ENCODE data around the gene POLD2. TPM values are rescaled to one million over a fixed set of nuclear protein-coding genes. Genes with fewer than 3 reads are reported as not detected.

POLD2 gene
- total and polyA plus RNA-seq, 2 of the 13 experiments (the other 11 are each of a cell fraction or from before 2014, with no cell fraction given), result 87.6 to 95.1 TPM

DNA sequence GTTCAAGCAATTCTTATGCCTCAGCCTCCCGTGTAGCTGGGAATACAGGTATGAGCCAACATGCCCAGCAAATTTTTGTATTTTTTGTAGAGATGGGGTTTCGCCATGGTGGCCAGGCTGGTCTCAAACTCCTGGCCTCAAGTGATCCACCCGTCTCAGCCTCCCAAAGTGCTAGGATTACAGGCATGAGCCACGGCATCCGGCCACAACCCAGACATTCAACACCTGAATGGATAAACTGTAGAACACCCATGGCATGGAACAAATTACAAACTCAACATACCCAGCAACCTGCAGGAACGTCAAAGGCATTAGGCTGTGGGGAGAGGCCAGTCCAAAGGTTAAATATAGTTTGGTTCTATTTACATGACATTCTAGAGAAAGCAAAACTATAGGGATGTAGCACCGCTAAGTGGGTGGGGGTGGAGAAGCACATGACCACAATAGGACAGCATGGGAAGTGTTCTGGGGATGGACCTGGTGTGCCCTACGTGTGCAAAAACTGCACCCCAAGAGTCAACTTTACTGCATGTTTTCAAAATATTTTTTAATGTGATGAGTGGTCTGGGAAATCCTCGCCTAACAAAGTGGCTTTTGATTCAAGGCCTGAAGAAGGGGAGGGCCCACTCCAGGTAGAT lies 51.5 kb downstream of the POLD2 start (continued):
- TF ChIP-seq, protein P1, sequence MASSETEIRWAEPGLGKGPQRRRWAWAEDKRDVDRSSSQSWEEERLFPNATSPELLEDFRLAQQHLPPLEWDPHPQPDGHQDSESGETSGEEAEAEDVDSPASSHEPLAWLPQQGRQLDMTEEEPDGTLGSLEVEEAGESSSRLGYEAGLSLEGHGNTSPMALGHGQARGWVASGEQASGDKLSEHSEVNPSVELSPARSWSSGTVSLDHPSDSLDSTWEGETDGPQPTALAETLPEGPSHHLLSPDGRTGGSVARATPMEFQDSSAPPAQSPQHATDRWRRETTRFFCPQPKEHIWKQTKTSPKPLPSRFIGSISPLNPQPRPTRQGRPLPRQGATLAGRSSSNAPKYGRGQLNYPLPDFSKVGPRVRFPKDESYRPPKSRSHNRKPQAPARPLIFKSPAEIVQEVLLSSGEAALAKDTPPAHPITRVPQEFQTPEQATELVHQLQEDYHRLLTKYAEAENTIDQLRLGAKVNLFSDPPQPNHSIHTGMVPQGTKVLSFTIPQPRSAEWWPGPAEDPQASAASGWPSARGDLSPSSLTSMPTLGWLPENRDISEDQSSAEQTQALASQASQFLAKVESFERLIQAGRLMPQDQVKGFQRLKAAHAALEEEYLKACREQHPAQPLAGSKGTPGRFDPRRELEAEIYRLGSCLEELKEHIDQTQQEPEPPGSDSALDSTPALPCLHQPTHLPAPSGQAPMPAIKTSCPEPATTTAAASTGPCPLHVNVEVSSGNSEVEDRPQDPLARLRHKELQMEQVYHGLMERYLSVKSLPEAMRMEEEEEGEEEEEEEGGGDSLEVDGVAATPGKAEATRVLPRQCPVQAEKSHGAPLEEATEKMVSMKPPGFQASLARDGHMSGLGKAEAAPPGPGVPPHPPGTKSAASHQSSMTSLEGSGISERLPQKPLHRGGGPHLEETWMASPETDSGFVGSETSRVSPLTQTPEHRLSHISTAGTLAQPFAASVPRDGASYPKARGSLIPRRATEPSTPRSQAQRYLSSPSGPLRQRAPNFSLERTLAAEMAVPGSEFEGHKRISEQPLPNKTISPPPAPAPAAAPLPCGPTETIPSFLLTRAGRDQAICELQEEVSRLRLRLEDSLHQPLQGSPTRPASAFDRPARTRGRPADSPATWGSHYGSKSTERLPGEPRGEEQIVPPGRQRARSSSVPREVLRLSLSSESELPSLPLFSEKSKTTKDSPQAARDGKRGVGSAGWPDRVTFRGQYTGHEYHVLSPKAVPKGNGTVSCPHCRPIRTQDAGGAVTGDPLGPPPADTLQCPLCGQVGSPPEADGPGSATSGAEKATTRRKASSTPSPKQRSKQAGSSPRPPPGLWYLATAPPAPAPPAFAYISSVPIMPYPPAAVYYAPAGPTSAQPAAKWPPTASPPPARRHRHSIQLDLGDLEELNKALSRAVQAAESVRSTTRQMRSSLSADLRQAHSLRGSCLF (CRISPR knock-in tag; IDR thresholded peaks at IDR 0.05; ENCODE audit: borderline replicate concordance), result no peak
- TF ChIP-seq KDM3A (CRISPR knock-in tag; IDR thresholded peaks at IDR 0.05; ENCODE audit: low read depth) (no peak), TGIF2 (CRISPR knock-in tag; IDR thresholded peaks at IDR 0.05) (no peak; the same call in 1 of the 2 replicates), ZNF354B (CRISPR knock-in tag; IDR thresholded peaks at IDR 0.05) (0 out of 2 replicates have a peak, but pooled peaks have one; percentile 73), MZF1 (CRISPR knock-in tag; IDR thresholded peaks at IDR 0.05; ENCODE audit: borderline replicate concordance) (no peak), PHF21A (CRISPR knock-in tag; IDR thresholded peaks at IDR 0.05) (peak; percentile 62), ZNF235 (CRISPR knock-in tag; IDR thresholded peaks at IDR 0.05; ENCODE audit: borderline replicate concordance) (no peak), RXRB (CRISPR knock-in tag; IDR thresholded peaks at IDR 0.05; ENCODE audit: borderline replicate concordance) (peak; percentile 26; the same call in 1 of the 2 replicates), ZSCAN30 (CRISPR knock-in tag; IDR thresholded peaks at IDR 0.05) (no peak), ZNF615 (CRISPR knock-in tag; IDR thresholded peaks at IDR 0.05; ENCODE audit: borderline replicate concordance) (no peak)
- TF ChIP-seq, protein P2, sequence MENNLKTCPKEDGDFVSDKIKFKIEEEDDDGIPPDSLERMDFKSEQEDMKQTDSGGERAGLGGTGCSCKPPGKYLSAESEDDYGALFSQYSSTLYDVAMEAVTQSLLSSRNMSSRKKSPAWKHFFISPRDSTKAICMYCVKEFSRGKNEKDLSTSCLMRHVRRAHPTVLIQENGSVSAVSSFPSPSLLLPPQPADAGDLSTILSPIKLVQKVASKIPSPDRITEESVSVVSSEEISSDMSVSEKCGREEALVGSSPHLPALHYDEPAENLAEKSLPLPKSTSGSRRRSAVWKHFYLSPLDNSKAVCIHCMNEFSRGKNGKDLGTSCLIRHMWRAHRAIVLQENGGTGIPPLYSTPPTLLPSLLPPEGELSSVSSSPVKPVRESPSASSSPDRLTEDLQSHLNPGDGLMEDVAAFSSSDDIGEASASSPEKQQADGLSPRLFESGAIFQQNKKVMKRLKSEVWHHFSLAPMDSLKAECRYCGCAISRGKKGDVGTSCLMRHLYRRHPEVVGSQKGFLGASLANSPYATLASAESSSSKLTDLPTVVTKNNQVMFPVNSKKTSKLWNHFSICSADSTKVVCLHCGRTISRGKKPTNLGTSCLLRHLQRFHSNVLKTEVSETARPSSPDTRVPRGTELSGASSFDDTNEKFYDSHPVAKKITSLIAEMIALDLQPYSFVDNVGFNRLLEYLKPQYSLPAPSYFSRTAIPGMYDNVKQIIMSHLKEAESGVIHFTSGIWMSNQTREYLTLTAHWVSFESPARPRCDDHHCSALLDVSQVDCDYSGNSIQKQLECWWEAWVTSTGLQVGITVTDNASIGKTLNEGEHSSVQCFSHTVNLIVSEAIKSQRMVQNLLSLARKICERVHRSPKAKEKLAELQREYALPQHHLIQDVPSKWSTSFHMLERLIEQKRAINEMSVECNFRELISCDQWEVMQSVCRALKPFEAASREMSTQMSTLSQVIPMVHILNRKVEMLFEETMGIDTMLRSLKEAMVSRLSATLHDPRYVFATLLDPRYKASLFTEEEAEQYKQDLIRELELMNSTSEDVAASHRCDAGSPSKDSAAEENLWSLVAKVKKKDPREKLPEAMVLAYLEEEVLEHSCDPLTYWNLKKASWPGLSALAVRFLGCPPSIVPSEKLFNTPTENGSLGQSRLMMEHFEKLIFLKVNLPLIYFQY (CRISPR knock-in tag; IDR thresholded peaks at IDR 0.05; ENCODE audit: borderline replicate concordance), result no peak
- TF ChIP-seq, protein P3, sequence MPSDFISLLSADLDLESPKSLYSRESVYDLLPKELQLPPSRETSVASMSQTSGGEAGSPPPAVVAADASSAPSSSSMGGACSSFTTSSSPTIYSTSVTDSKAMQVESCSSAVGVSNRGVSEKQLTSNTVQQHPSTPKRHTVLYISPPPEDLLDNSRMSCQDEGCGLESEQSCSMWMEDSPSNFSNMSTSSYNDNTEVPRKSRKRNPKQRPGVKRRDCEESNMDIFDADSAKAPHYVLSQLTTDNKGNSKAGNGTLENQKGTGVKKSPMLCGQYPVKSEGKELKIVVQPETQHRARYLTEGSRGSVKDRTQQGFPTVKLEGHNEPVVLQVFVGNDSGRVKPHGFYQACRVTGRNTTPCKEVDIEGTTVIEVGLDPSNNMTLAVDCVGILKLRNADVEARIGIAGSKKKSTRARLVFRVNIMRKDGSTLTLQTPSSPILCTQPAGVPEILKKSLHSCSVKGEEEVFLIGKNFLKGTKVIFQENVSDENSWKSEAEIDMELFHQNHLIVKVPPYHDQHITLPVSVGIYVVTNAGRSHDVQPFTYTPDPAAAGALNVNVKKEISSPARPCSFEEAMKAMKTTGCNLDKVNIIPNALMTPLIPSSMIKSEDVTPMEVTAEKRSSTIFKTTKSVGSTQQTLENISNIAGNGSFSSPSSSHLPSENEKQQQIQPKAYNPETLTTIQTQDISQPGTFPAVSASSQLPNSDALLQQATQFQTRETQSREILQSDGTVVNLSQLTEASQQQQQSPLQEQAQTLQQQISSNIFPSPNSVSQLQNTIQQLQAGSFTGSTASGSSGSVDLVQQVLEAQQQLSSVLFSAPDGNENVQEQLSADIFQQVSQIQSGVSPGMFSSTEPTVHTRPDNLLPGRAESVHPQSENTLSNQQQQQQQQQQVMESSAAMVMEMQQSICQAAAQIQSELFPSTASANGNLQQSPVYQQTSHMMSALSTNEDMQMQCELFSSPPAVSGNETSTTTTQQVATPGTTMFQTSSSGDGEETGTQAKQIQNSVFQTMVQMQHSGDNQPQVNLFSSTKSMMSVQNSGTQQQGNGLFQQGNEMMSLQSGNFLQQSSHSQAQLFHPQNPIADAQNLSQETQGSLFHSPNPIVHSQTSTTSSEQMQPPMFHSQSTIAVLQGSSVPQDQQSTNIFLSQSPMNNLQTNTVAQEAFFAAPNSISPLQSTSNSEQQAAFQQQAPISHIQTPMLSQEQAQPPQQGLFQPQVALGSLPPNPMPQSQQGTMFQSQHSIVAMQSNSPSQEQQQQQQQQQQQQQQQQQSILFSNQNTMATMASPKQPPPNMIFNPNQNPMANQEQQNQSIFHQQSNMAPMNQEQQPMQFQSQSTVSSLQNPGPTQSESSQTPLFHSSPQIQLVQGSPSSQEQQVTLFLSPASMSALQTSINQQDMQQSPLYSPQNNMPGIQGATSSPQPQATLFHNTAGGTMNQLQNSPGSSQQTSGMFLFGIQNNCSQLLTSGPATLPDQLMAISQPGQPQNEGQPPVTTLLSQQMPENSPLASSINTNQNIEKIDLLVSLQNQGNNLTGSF (CRISPR knock-in tag; IDR thresholded peaks at IDR 0.05), result no peak
